H1 (cell line): ENCODE measurements around the gene KIDINS220. TPM values are rescaled to one million over a fixed set of nuclear protein-coding genes. Genes with fewer than 3 reads are reported as not detected.

Experiments
- USF2 ChIP-seq: IDR thresholded peaks from 2 replicates; pipeline ENCODE4 v1.6.1; 2011; ENCODE audit warnings: low read length, improper control_type of control experiment
- polyA plus RNA-seq, 7 experiments: library from polyadenylated mRNA; depleted of rRNA in 3 of 7; stranded (reverse) in 5 of 7; unstranded in 2 of 7; fragments of >200 nt in 5 of 7; fragments of 200-250 nt in 2 of 7; gene quantifications; 1 replicate in 5 of 7; 2 replicates in 1 of 7; 4 replicates in 1 of 7; pipeline versions ENCODE4 v1.2.1 to v1.2.3, GENCODE V29; 2011 to 2013; ENCODE audit warnings: missing spikeins in 2 of 7, mixed read lengths in 2 of 7
- total RNA-seq: library from RNA; stranded (reverse); fragmentation: NEBNext Ultra II Directional; extraction: Animal tissue kit (Norgen Biotek cat#: 25700); gene quantifications from 2 replicates; pipeline ENCODE4 v1.2.1, GENCODE V29; 2021

The KIDINS220 gene
- total and polyA plus RNA-seq, 2 of the 8 experiments (the other 6 are each of a cell fraction or from before 2014, with no cell fraction given) = 21.2 to 27.1 TPM

- peak; percentile 58; the same call in 1 of the 2 replicates for TF ChIP-seq USF2
Measured at GRCh38 chr2:8679827-8680731, 157.3 kb downstream of the KIDINS220 start (continued).
